OCI-LY1 (cell line): ENCODE measurements around the gene PRKCD.

Experiments
- H2AFZ ChIP-seq: fragments of 200-600 bp; sonication (generic), shearing (Covaris generic); 2 replicates; pipeline ENCODE4 v1.6.0; 2014; ENCODE audit warnings: antibody characterized with exemption, mild to moderate bottlenecking, low read length
- H3F3A ChIP-seq: fragments of 200-600 bp; sonication (generic), shearing (Covaris generic); 2 replicates; pipeline ENCODE4 v1.6.0; 2014; ENCODE audit warnings: mild to moderate bottlenecking, antibody characterized with exemption, low read length, moderate library complexity; ENCODE audit not compliant: insufficient read depth
- H3K27ac ChIP-seq: fragments of 200-600 bp; sonication (generic); 2 replicates; pipeline ENCODE4 v1.5.1; 2014; ENCODE audit warnings: low read length, mixed run types, mild to moderate bottlenecking, low read depth; ENCODE audit not compliant: poor library complexity, severe bottlenecking
- H3K27me3 ChIP-seq: fragments of 200-600 bp; sonication (generic); 2 replicates; pipeline ENCODE4 v1.6.0; 2014; ENCODE audit warnings: antibody characterized with exemption, mild to moderate bottlenecking, low read length, moderate library complexity; ENCODE audit not compliant: insufficient read depth
- H3K36me3 ChIP-seq: fragments of 200-600 bp; sonication (generic); 2 replicates; pipeline ENCODE4 v1.6.1; 2014; ENCODE audit warnings: mild to moderate bottlenecking, antibody characterized with exemption, low read length, moderate library complexity, mixed read lengths; ENCODE audit not compliant: insufficient read depth
- H3K4me1 ChIP-seq: fragments of 200-600 bp; sonication (generic); 2 replicates; pipeline ENCODE4 v1.5.1; 2014; ENCODE audit warnings: mild to moderate bottlenecking, low read length, moderate library complexity; ENCODE audit not compliant: insufficient read depth, severe bottlenecking
- H3K4me2 ChIP-seq: fragments of 200-600 bp; sonication (generic), shearing (Covaris generic); 2 replicates; pipeline ENCODE4 v1.6.1; 2014; ENCODE audit warnings: low read length
- H3K4me3 ChIP-seq: fragments of 200-600 bp; sonication (generic); 2 replicates; pipeline ENCODE4 v1.5.1; 2014; ENCODE audit warnings: low read length, low read depth, mild to moderate bottlenecking, mixed read lengths; ENCODE audit not compliant: poor library complexity, severe bottlenecking
- H3K79me2 ChIP-seq: fragments of 200-600 bp; shearing (Covaris generic); 2 replicates; pipeline ENCODE4 v1.6.1; 2016; ENCODE audit warnings: mixed run types, low read length, mixed read lengths; ENCODE audit not compliant: insufficient read depth
- H3K9ac ChIP-seq: fragments of 200-600 bp; sonication (generic), shearing (Covaris generic); 2 replicates; pipeline ENCODE4 v1.6.1; 2014; ENCODE audit warnings: mild to moderate bottlenecking, low read length, mixed read lengths
- H3K9me2 ChIP-seq: fragments of 200-600 bp; sonication (generic), shearing (Covaris generic); 2 replicates; pipeline ENCODE4 v1.6.1; 2014; ENCODE audit warnings: low read depth, mild to moderate bottlenecking, low read length, mixed read lengths
- H3K9me3 ChIP-seq: fragments of 200-600 bp; shearing (Covaris generic); 2 replicates; pipeline ENCODE4 v1.6.1; 2014; ENCODE audit warnings: low read length, mixed read lengths
- H4K20me1 ChIP-seq: fragments of 200-600 bp; sonication (generic), shearing (Covaris generic); 2 replicates; pipeline ENCODE4 v1.6.0; 2016; ENCODE audit warnings: mild to moderate bottlenecking, low read length; ENCODE audit not compliant: insufficient read depth
- EZH2 ChIP-seq: fragments of 200-600 bp; sonication (generic), shearing (Covaris generic); IDR thresholded peaks from 2 replicates; pipeline ENCODE4 v1.8.0; 2017; ENCODE audit warnings: borderline replicate concordance, mixed run types, mild to moderate bottlenecking, antibody characterized with exemption, low read length, moderate library complexity, mixed read lengths
- TF ChIP-seq, protein P1 (sequence below): fragments of 200-600 bp; sonication (generic), shearing (Covaris generic); IDR thresholded peaks from 2 replicates; pipeline ENCODE4 v1.5.1; 2017; ENCODE audit warnings: mild to moderate bottlenecking, antibody characterized with exemption, low read length, moderate library complexity, mixed read lengths

PRKCD gene

DNA sequence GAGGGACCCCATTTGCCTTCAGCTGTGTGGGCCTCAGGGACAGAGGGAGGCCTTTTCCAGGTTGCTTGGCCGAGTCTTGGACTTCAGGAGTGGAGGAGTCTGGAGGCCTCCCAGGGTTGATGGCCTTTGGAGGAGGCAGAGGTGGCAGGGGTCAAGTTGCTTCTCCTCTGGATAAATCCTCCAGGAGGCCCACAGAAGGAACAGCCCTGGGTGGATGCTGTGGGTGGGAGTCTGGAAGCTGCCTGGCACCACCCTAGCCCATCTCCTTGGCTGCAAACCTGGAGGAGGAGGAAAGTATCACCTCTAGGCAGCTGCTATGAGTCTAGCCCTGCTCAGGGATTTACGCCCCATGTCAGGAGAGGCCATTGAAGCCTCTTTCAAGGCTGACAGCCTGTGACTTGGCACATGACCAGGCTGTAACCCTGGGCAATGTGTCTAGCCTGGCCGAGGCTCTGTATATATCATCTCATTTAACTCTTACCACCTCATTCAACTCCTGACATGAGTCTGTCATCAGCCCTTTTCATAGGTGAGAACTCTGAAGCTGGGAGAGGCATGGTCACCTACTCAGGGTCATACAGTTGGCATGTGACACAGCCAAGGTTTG, 2.9 kb upstream of the PRKCD start:
- no peaks in the 10 kb centered on the region for H4K20me1 ChIP-seq
- TF ChIP-seq EZH2 = no peak
- H3K4me2 ChIP-seq = no peak overlapping the region
- no peak overlapping the region for H3K4me3 ChIP-seq
- H2AFZ ChIP-seq = no peak overlapping the region
- H3K27me3 ChIP-seq = no peaks in the 10 kb centered on the region
- no peaks in the 10 kb centered on the region for H3K79me2 ChIP-seq
- H3K27ac ChIP-seq = no peak overlapping the region
- no peaks in the 10 kb centered on the region for H3K36me3 ChIP-seq
- no peaks in the 10 kb centered on the region for H3F3A ChIP-seq
- H3K9me3 ChIP-seq = no peaks in the 10 kb centered on the region
- peaks cover 21% of the 10 kb centered on the region for H3K4me1 ChIP-seq
- H3K9ac ChIP-seq = no peak overlapping the region
- H3K9me2 ChIP-seq = no peaks in the 10 kb centered on the region

DNA sequence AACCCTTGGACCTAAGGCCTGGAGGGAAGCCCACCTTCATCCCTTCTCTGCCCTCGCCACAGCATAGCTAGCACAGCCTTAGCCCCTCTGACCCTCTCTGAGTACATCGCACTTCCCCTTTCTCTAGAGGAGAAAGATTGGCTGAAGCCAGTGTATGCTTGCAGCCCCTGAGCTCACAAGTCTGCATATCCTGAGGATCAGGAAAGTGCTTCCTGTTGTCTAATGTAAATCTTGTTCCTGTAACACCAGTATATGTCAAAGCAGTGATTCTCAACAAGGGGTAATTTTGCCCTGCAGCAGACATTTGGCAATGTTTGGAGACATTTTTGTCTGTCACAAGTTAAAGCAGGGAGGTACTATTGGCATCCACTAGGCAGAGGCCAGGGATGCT, 2.2 kb upstream of the PRKCD start:
- Histone ChIP-seq H3K4me2 (no peak overlapping the region), H3K9ac (no peak overlapping the region), H3K4me1 (peaks cover 21% of the 10 kb centered on the region), H4K20me1 (no peaks in the 10 kb centered on the region), H3K27ac (no peak overlapping the region), H3K9me2 (no peaks in the 10 kb centered on the region), H3K27me3 (no peaks in the 10 kb centered on the region), H2AFZ (no peak overlapping the region), H3F3A (no peaks in the 10 kb centered on the region), H3K4me3 (no peak overlapping the region), H3K9me3 (no peaks in the 10 kb centered on the region), H3K36me3 (no peaks in the 10 kb centered on the region), H3K79me2 (no peaks in the 10 kb centered on the region)
- TF ChIP-seq EZH2 = no peak
- TF ChIP-seq, protein P1, sequence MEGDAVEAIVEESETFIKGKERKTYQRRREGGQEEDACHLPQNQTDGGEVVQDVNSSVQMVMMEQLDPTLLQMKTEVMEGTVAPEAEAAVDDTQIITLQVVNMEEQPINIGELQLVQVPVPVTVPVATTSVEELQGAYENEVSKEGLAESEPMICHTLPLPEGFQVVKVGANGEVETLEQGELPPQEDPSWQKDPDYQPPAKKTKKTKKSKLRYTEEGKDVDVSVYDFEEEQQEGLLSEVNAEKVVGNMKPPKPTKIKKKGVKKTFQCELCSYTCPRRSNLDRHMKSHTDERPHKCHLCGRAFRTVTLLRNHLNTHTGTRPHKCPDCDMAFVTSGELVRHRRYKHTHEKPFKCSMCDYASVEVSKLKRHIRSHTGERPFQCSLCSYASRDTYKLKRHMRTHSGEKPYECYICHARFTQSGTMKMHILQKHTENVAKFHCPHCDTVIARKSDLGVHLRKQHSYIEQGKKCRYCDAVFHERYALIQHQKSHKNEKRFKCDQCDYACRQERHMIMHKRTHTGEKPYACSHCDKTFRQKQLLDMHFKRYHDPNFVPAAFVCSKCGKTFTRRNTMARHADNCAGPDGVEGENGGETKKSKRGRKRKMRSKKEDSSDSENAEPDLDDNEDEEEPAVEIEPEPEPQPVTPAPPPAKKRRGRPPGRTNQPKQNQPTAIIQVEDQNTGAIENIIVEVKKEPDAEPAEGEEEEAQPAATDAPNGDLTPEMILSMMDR = no peak

GRCh38 chr3:53159156-53160060, 1.6 kb upstream of the PRKCD start:
- H3K36me3 ChIP-seq = no peaks in the 10 kb centered on the region
- H2AFZ ChIP-seq = no peak overlapping the region
- no peaks in the 10 kb centered on the region for H3K9me3 ChIP-seq
- no peaks in the 10 kb centered on the region for H3F3A ChIP-seq
- H3K4me1 ChIP-seq = peaks cover 21% of the 10 kb centered on the region
- H4K20me1 ChIP-seq = no peaks in the 10 kb centered on the region
- H3K79me2 ChIP-seq = no peaks in the 10 kb centered on the region
- TF ChIP-seq, protein P1 = no peak
- no peak for TF ChIP-seq EZH2
- no peak overlapping the region for H3K4me2 ChIP-seq
- no peak overlapping the region for H3K4me3 ChIP-seq
- no peaks in the 10 kb centered on the region for H3K27me3 ChIP-seq
- no peaks in the 10 kb centered on the region for H3K9me2 ChIP-seq
- H3K9ac ChIP-seq = no peak overlapping the region
- no peak overlapping the region for H3K27ac ChIP-seq
